NCI-H1105 treated with DMSO at 0.1 percent for 48 hours (cell line): ENCODE results near the gene CBL.

ENCODE experiments used
- DNase-seq: peaks from one replicate; lab custom pipeline; 2025; lab: John Stamatoyannopoulos, UW

CBL gene

GRCh38 chr11:119310682-119311052 lies 104.5 kb downstream of the CBL start:
- no peak for DNase-seq

GRCh38 chr11:119314726-119315125 lies 108.6 kb downstream of the CBL start:
- no peak for DNase-seq

- peak; percentile 87 for DNase-seq
These were observed 109.2 kb downstream of the CBL start for GRCh38 chr11:119315131-119316015.

GRCh38 chr11:119316016-119316728 lies 110.0 kb downstream of the CBL start:
- DNase-seq = peak; percentile 87

GRCh38 chr11:119316729-119317591 lies 110.8 kb downstream of the CBL start, which contains the start of gene MCAM:
Gene MCAM (minus strand): TSS chr11:119317130. CDS start chr11:119317101, 29 bp downstream.
- peak; percentile 76 for DNase-seq

GRCh38 chr11:119317592-119318239 lies 111.6 kb downstream of the CBL start:
- no peak for DNase-seq

GRCh38 chr11:119318240-119319135 lies 112.3 kb downstream of the CBL start:
- DNase-seq = no peak

- no peak for DNase-seq
These were observed 113.1 kb downstream of the CBL start for GRCh38 chr11:119319136-119319699.

GRCh38 chr11:119319700-119320239 lies 113.6 kb downstream of the CBL start:
- DNase-seq = no peak

- no peak for DNase-seq
These were observed 114.2 kb downstream of the CBL start for GRCh38 chr11:119320240-119320775.

- DNase-seq = no peak
These were observed 114.8 kb downstream of the CBL start for GRCh38 chr11:119320776-119321524.

GRCh38 chr11:119322360-119322739 lies 116.2 kb downstream of the CBL start:
- no peak for DNase-seq

GRCh38 chr11:119322921-119323531 lies 116.9 kb downstream of the CBL start:
- no peak for DNase-seq

- DNase-seq = peak; percentile 59
These were observed 117.4 kb downstream of the CBL start for GRCh38 chr11:119323532-119324033.

GRCh38 chr11:119324189-119324588 lies 118.0 kb downstream of the CBL start:
- DNase-seq = no peak

- DNase-seq = no peak
These were observed 123.2 kb downstream of the CBL start for GRCh38 chr11:119329320-119329719.

GRCh38 chr11:119330237-119330636 lies 124.1 kb downstream of the CBL start:
- no peak for DNase-seq

- no peak for DNase-seq
These were observed 126.1 kb downstream of the CBL start for GRCh38 chr11:119332111-119332765.
